ENCODE data around the gene HOXA4. TPM values are rescaled to one million over a fixed set of nuclear protein-coding genes. Genes with fewer than 3 reads are reported as not detected.

Gene HOXA4
- total RNA-seq, 1 donor from 2014 or later, result 1.1 TPM

DNA sequence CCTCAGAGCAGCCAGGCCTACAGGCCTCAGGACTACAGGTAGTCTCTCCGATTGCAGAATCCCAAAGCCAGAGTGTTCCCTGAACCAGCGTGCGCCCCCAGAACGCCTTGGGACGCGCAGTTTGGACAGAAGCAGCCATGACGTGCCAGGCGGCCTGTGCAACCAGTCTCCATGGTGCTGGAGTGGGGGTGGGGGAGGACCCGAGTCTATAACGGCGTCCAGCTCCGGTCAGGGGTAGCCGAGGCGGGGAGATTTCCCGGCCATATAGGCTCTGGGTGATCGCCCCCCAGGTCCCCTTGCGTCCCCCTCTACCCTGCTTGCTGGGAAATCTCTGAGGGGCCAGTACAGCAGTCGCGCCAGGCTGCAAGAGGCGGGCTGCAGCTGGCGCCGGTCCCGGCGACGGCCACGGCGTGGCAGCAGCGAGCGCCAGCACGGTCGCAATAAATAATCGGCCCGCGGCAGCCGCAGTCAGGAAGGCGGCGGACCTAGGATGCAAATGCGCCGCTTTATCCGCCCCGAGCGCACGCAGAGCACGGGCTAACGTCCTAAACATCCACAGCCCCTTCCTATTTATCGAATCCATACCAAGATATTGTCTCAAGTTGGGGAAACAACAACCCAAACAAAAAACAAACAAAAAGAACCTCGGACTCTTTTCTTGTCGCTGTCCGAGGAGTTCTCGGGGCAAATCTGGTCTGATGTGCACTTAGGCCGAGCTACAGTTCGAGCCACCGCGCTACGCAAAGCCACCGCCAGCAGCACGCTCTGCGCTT lies 20.2 kb upstream of the HOXA4 start:
- intact Hi-C loops (cut with DNase I), result no loop called here
- DNase-seq (ENCODE audit: low spot score), result peak; percentile 82

DNA sequence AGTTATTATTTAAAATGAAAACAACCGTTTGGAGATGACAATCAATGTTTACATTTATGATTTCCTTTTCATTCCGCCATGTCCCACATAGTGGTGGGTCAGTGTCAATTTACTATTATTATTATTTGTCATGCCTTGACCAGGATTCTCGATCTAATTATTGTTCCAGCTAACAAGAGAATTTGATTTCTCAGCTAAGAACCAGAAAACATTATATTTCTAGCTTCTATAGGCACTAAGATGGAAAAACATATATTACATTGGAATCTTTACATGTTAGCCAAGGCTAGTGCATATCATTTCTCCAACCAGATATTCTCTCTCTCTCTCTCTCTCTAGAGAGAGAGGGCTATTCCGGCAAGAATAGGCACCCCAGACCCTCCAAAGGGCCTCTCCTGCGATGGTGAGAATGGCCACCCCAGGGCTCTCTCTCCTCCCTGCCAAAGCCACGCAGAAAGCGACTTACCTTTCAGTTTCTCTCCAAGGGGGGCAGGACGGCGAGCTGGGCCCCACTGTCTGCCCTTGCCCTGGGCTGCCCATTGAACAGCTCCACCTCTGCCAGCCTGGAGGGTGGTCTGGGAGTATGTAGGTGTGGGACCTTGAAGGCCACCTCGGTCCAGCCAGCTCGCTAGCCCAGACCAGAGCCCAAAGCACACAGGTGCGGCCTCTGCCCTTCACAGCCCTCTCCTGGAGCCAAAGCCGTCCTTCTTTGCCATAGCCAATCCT lies 19.4 kb upstream of the HOXA4 start:
- intact Hi-C loops (cut with DNase I), result no loop called here
- no peak for DNase-seq (ENCODE audit: low spot score)

GRCh38 chr7:27148756-27149641 lies 18.4 kb upstream of the HOXA4 start:
- peak; percentile 60 for DNase-seq (ENCODE audit: low spot score)
- intact Hi-C loops (cut with DNase I), result no loop called here

GRCh38 chr7:27148031-27148755 lies 17.6 kb upstream of the HOXA4 start:
- intact Hi-C loops (cut with DNase I), result no loop called here
- DNase-seq (ENCODE audit: low spot score), result peak; percentile 54

DNA sequence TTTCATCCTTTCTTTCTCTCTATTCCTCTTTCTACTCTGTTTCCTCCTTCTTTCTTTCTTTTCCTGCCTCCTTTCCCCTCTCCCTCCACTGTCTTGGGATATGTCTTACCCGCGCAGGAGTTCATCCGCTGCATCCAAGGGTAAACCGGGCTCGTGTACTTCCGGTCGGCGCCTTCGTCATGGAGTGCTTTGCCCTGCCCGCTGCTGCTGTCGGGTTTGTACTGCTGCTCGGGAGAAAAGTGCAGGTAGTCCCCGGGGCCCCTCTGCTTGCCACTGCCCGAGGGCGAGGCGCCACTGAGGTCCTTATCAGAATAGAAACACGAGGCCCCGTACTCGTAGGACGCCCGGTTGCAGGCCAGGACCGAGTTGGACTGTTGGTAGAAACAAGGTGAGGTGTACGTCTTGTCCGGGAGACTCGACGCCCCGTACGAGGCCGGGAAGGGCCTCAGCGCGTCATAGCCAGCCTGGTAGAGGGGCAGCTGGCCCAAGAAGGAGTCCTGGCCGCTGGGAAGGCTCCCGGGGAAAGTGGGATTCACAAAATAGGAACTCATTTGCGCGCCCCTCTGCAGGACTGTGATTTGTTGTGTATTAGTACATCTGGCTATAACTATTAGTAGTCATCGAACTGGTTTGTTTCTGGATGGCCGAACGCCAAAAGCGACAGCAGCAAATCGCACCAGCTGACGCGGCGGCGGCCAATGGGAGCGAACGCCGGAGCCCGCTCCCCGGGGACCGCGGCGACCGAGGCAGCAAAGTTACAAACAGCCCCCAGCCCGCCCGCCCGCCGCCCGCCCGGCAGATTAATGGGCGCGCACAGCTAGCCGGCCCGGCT lies 16.9 kb upstream of the HOXA4 start, which contains the start of gene HOXA6:
Gene HOXA6 (minus strand): TSS at position 576 of the 832 bp plus-strand sequence. CDS start 25 bp downstream, at position 551.
- peak; percentile 74 for DNase-seq (ENCODE audit: low spot score)
- intact Hi-C loops (cut with DNase I), result no loop called here

GRCh38 chr7:27146491-27147198 lies 16.1 kb upstream of the HOXA4 start:
- intact Hi-C loops (cut with DNase I), result no loop called here

DNA sequence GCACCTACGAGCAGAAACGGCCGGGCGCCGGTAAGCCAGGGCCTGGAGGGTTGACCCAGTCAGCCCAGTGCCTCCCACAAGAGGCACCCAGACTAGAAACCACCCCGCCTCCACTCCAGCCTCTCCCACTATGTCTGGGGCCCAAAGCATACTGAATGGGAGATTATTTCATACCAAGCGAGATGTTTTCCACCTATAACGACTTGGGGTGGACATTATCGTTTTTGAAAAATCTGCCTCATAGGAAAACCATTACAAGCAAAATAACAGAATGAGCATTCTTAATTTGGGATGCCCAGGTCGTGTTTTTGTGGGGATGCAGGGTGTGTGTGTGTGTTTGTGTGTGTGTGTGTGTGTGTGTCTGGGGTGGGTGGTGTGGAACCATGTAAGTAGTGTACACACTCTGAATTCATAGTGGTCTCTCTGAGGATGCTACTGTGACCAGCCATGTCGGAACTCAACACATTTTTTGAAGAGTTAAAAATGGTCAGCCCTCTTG lies 15.4 kb upstream of the HOXA4 start:
- intact Hi-C loops (cut with DNase I), result no loop called here
- peak; percentile 59 for DNase-seq (ENCODE audit: low spot score)

More at GRCh38 chr7:27146491-27147198, 16.1 kb upstream of the HOXA4 start:
- DNase-seq (ENCODE audit: low spot score), result peak; percentile 53

GRCh38 chr7:27145165-27145913 lies 14.8 kb upstream of the HOXA4 start:
- intact Hi-C loops (cut with DNase I), result no loop called here
- peak; percentile 47 for DNase-seq (ENCODE audit: low spot score)

- intact Hi-C loops (cut with DNase I), result no loop called here
- peak; percentile 47 for DNase-seq (ENCODE audit: low spot score)
Measured at GRCh38 chr7:27144781-27145164, 14.2 kb upstream of the HOXA4 start.

- intact Hi-C loops (cut with DNase I), result no loop called here
- no peak for DNase-seq (ENCODE audit: low spot score)
Measured at GRCh38 chr7:27143950-27144780, 13.6 kb upstream of the HOXA4 start.

GRCh38 chr7:27143023-27143949 lies 12.7 kb upstream of the HOXA4 start, which contains the start of gene HOXA5:
Gene HOXA5, minus strand, starts transcription at chr7:27143681. Its CDS starts 74 bp downstream, at chr7:27143607.
- intact Hi-C loops (cut with DNase I), result no loop called here
- peak; percentile 73 for DNase-seq (ENCODE audit: low spot score)

DNA sequence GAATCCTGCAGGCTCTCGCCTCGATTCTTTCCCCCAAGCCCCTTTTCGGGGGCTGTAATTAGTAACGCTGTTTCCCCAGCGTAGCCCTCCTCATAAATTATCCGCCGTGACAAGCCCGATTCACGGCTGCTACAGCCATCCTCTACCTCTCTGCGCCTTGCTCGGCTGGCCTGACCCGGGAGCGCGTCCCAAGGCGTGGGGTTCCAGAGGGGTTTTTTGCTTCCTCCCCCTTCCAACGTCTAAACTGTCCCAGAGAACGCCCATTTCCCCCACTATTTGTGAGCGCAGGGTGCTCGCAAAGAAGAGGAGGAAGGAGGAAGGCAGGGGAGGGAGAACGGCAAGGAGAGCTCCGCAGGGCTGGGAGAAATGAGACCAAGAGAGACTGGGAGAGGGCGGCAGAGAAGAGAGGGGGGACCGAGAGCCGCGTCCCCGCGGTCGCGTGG lies 12.0 kb upstream of the HOXA4 start:
- DNase-seq (ENCODE audit: low spot score), result peak; percentile 43
- intact Hi-C loops (cut with DNase I), result no loop called here

GRCh38 chr7:27141923-27142579 lies 11.5 kb upstream of the HOXA4 start:
- intact Hi-C loops (cut with DNase I), result no loop called here
- peak; percentile 66 for DNase-seq (ENCODE audit: low spot score)
